ENCODE measurements around the gene WDR88.

The WDR88 gene

GRCh38 chr19:33102893-33103292, 29.0 kb upstream of the WDR88 start:
- TF ChIP-seq CTCF (IDR thresholded peaks at IDR 0.05; ENCODE audit: low read depth, low read length): no peak
- Histone ChIP-seq H3K27ac (no peak overlapping the region), H3K9me3 (ENCODE audit: severe bottlenecking) (no peaks in the 10 kb centered on the region), H3K36me3 (peaks cover 32% of the 10 kb centered on the region), H3K27me3 (ENCODE audit: insufficient read depth, low read depth, severe bottlenecking) (no peaks in the 10 kb centered on the region), H3K4me3 (ENCODE audit: low read depth, low read length) (no peak overlapping the region)
- DNase-seq: no peak

GRCh38 chr19:33108161-33108560, 23.8 kb upstream of the WDR88 start:
- Histone ChIP-seq H3K27me3 (ENCODE audit: insufficient read depth, low read depth, severe bottlenecking) (no peaks in the 10 kb centered on the region), H3K9me3 (ENCODE audit: severe bottlenecking) (no peaks in the 10 kb centered on the region), H3K27ac (no peak overlapping the region), H3K4me3 (ENCODE audit: low read depth, low read length) (no peak overlapping the region), H3K36me3 (peaks cover 51% of the 10 kb centered on the region)
- no peak for TF ChIP-seq CTCF (IDR thresholded peaks at IDR 0.05; ENCODE audit: low read depth, low read length)
- DNase-seq: no peak

GRCh38 chr19:33110137-33110910, 21.6 kb upstream of the WDR88 start:
- no peak for DNase-seq
- Histone ChIP-seq H3K9me3 (ENCODE audit: severe bottlenecking) (no peaks in the 10 kb centered on the region), H3K27ac (no peak overlapping the region), H3K27me3 (ENCODE audit: insufficient read depth, low read depth, severe bottlenecking) (no peaks in the 10 kb centered on the region), H3K36me3 (peaks cover 61% of the 10 kb centered on the region), H3K4me3 (ENCODE audit: low read depth, low read length) (no peak overlapping the region)
- no peak for TF ChIP-seq CTCF (IDR thresholded peaks at IDR 0.05; ENCODE audit: low read depth, low read length)

- peaks cover 71% of the 10 kb centered on the region for H3K36me3 ChIP-seq
- H3K27ac ChIP-seq: no peak overlapping the region
- TF ChIP-seq CTCF (IDR thresholded peaks at IDR 0.05; ENCODE audit: low read depth, low read length): no peak
Observed at GRCh38 chr19:33111587-33111986, 20.3 kb upstream of the WDR88 start.

GRCh38 chr19:33114312-33114711, 17.6 kb upstream of the WDR88 start:
- Histone ChIP-seq H3K27me3 (ENCODE audit: insufficient read depth, low read depth, severe bottlenecking) (no peaks in the 10 kb centered on the region), H3K36me3 (peaks cover 76% of the 10 kb centered on the region), H3K27ac (no peak overlapping the region), H3K4me3 (ENCODE audit: low read depth, low read length) (no peak overlapping the region), H3K9me3 (ENCODE audit: severe bottlenecking) (no peaks in the 10 kb centered on the region)
- no peak for DNase-seq
- TF ChIP-seq CTCF (IDR thresholded peaks at IDR 0.05; ENCODE audit: low read depth, low read length): no peak

More at GRCh38 chr19:33111587-33111986, 20.3 kb upstream of the WDR88 start:
- Histone ChIP-seq H3K4me3 (ENCODE audit: low read depth, low read length) (no peak overlapping the region), H3K9me3 (ENCODE audit: severe bottlenecking) (no peaks in the 10 kb centered on the region), H3K27me3 (ENCODE audit: insufficient read depth, low read depth, severe bottlenecking) (no peaks in the 10 kb centered on the region)
- DNase-seq: no peak

GRCh38 chr19:33117501-33117900, 14.4 kb upstream of the WDR88 start:
- no peak for TF ChIP-seq CTCF (IDR thresholded peaks at IDR 0.05; ENCODE audit: low read depth, low read length)
- Histone ChIP-seq H3K4me3 (ENCODE audit: low read depth, low read length) (no peak overlapping the region), H3K9me3 (ENCODE audit: severe bottlenecking) (no peaks in the 10 kb centered on the region), H3K36me3 (peaks cover 59% of the 10 kb centered on the region), H3K27ac (no peak overlapping the region), H3K27me3 (ENCODE audit: insufficient read depth, low read depth, severe bottlenecking) (no peaks in the 10 kb centered on the region)
- no peak for DNase-seq
